ENCODE measurements around the gene C9orf78.

GRCh38 chr9:129823935-129824601 lies 11.0 kb downstream of the C9orf78 start, which contains the start of gene TOR1A:
- TF ChIP-seq POLR2AphosphoS5 (IDR thresholded peaks at IDR 0.05) (peak; percentile 88 to 92), CTCF (IDR thresholded peaks at IDR 0.05) (peak in 2 of 6 experiments; percentile 8 to 24), POLR2A (IDR thresholded peaks at IDR 0.05) (peak in 3 of 4 donors; percentile 41 to 80 (median 69)), EP300 (IDR thresholded peaks at IDR 0.05) (no peak)

All from upper lobe of left lung (tissue), 4 donors.